ENCODE results near the gene ZDHHC24.
A peak's percentile ranks its signal among the peaks of the same experiment; 100 is the strongest.

ZDHHC24 gene

GRCh38 chr11:66493130-66493529, 52.7 kb downstream of the ZDHHC24 start:
- no peak for DNase-seq

- DNase-seq, result no peak
Measured at GRCh38 chr11:66492161-66492865, 53.5 kb downstream of the ZDHHC24 start.

- DNase-seq, result no peak
Measured at GRCh38 chr11:66491315-66491935, 54.4 kb downstream of the ZDHHC24 start.

- DNase-seq, result peak; percentile 67
Measured at GRCh38 chr11:66489636-66490035, 56.2 kb downstream of the ZDHHC24 start.

GRCh38 chr11:66488957-66489356, 56.9 kb downstream of the ZDHHC24 start:
- no peak for DNase-seq

- DNase-seq, result no peak
Measured at GRCh38 chr11:66484806-66485380, 61.0 kb downstream of the ZDHHC24 start.

GRCh38 chr11:66480117-66480938, 65.5 kb downstream of the ZDHHC24 start, which contains the start of gene DPP3:
TSS of gene DPP3 (plus strand) at chr11:66480434. CDS start at chr11:66482201, 1,767 bp downstream.
- peak; percentile 97 for DNase-seq

- peak; percentile 85 for DNase-seq
Measured at GRCh38 chr11:66479394-66480116, 66.3 kb downstream of the ZDHHC24 start.

- no peak for DNase-seq
Measured at GRCh38 chr11:66478729-66479393, 67.0 kb downstream of the ZDHHC24 start.

- no peak for DNase-seq
Measured at GRCh38 chr11:66477263-66478201, 68.3 kb downstream of the ZDHHC24 start.

GRCh38 chr11:66476841-66477251, 69.0 kb downstream of the ZDHHC24 start:
- DNase-seq, result no peak

- no peak for DNase-seq
Measured at GRCh38 chr11:66476173-66476840, 69.5 kb downstream of the ZDHHC24 start.

GRCh38 chr11:66475349-66476172, 70.3 kb downstream of the ZDHHC24 start:
- no peak for DNase-seq

GRCh38 chr11:66473608-66474515, 72.0 kb downstream of the ZDHHC24 start:
- DNase-seq, result no peak

- DNase-seq, result no peak
Measured at GRCh38 chr11:66473167-66473566, 72.7 kb downstream of the ZDHHC24 start.

GRCh38 chr11:66472054-66472453, 73.8 kb downstream of the ZDHHC24 start:
- DNase-seq, result no peak

GRCh38 chr11:66471142-66471541, 74.7 kb downstream of the ZDHHC24 start:
- DNase-seq, result no peak
